Smooth muscle cell (in vitro differentiated cells): ENCODE measurements around the gene ARHGAP15. TPM values are rescaled to one million over a fixed set of nuclear protein-coding genes. Genes with fewer than 3 reads are reported as not detected.

ENCODE experiments used
- DNase-seq: peaks from one replicate; lab custom pipeline; 2025; ENCODE audit not compliant: unreplicated experiment; lab: John Stamatoyannopoulos, UW
- H2AFZ ChIP-seq: fragments of 200-600 bp; sonication (generic); 2 replicates; pipeline ENCODE4 v1.6.0; 2016; ENCODE audit warnings: antibody characterized with exemption, low read depth, mild to moderate bottlenecking
- H3F3A ChIP-seq: fragments of 200-600 bp; sonication (generic); 2 replicates; pipeline ENCODE4 v1.6.0; 2017; ENCODE audit warnings: antibody characterized with exemption, low read depth
- H3K27ac ChIP-seq: fragments of 200-600 bp; sonication (generic); 2 replicates; pipeline ENCODE4 v1.5.1; 2016; ENCODE audit warnings: low read depth, mild to moderate bottlenecking
- H3K27me3 ChIP-seq: fragments of 200-600 bp; sonication (generic); 2 replicates; pipeline ENCODE4 v1.6.1; 2016; ENCODE audit warnings: low read depth, mild to moderate bottlenecking
- H3K36me3 ChIP-seq: fragments of 200-600 bp; sonication (generic); 2 replicates; pipeline ENCODE4 v1.5.1; 2016; ENCODE audit warnings: low read depth
- H3K4me1 ChIP-seq: fragments of 200-600 bp; sonication (generic); 2 replicates; pipeline ENCODE4 v1.5.1; 2016; ENCODE audit warnings: low read depth
- H3K4me2 ChIP-seq: fragments of 200-600 bp; sonication (generic); 2 replicates; pipeline ENCODE4 v1.6.0; 2016; ENCODE audit warnings: mild to moderate bottlenecking
- H3K4me3 ChIP-seq: fragments of 200-600 bp; sonication (generic); 2 replicates; pipeline ENCODE4 v1.5.1; 2016; ENCODE audit warnings: mild to moderate bottlenecking
- H3K79me2 ChIP-seq: fragments of 200-600 bp; sonication (generic); 2 replicates; pipeline ENCODE4 v1.6.0; 2016; ENCODE audit warnings: low read depth, mild to moderate bottlenecking
- H3K9ac ChIP-seq: fragments of 200-600 bp; sonication (generic); 2 replicates; pipeline ENCODE4 v1.6.0; 2016; ENCODE audit warnings: low read depth
- H3K9me3 ChIP-seq: fragments of 200-600 bp; sonication (generic); replicated peaks from 2 replicates; pipeline ENCODE4 v1.5.1; 2016; ENCODE audit warnings: low read depth
- H4K20me1 ChIP-seq: fragments of 200-600 bp; sonication (generic); 2 replicates; pipeline ENCODE4 v1.6.0; 2016; ENCODE audit warnings: low read depth
- CTCF ChIP-seq: fragments of 200-600 bp; sonication (generic); IDR thresholded peaks from 2 replicates; pipeline ENCODE4 v1.5.1; 2017; ENCODE audit warnings: borderline replicate concordance, mild to moderate bottlenecking, antibody characterized with exemption; ENCODE audit not compliant: insufficient read depth, poor library complexity, severe bottlenecking
- WGBS: methylation state at CpG from one replicate; pipeline ENCODE4 v1.1.7; 2016; ENCODE audit warnings: low lambda C conversion rate; 5-methylcytosine and 5-hydroxymethylcytosine counted together
- polyA plus RNA-seq: library from polyadenylated mRNA; unstranded; fragments of >200 nt; fragmentation: Nextera tagmentation; extraction: Ambion mirVana; gene quantifications from 2 replicates; pipeline ENCODE4 v1.2.1, GENCODE V29; 2016
- total RNA-seq: library from RNA; depleted of rRNA; stranded (reverse); fragments of >200 nt; gene quantifications from 2 replicates; pipeline ENCODE4 v1.2.3, GENCODE V29; 2014

The ARHGAP15 gene
- total and polyA plus RNA-seq, 2 experiments from 2014 or later, result not detected

GRCh38 chr2:143615562-143615961, 486.3 kb downstream of the ARHGAP15 start:
- WGBS, result 90% methylated on average over 4 of the region's 4 CpGs
- Histone ChIP-seq H3K4me3 (no peak overlapping the region), H4K20me1 (no peaks in the 10 kb centered on the region), H3K4me2 (no peak overlapping the region), H2AFZ (no peak overlapping the region), H3K79me2 (no peaks in the 10 kb centered on the region), H3K27me3 (no peaks in the 10 kb centered on the region), H3K9me3 (no peaks in the 10 kb centered on the region), H3F3A (no peaks in the 10 kb centered on the region), H3K36me3 (no peaks in the 10 kb centered on the region), H3K9ac (no peak overlapping the region), H3K4me1 (no peaks in the 10 kb centered on the region), H3K27ac (no peak overlapping the region)
- TF ChIP-seq CTCF, result no peak
- no peak for DNase-seq

GRCh38 chr2:143616452-143616851, 487.2 kb downstream of the ARHGAP15 start:
- TF ChIP-seq CTCF, result no peak
- no peaks in the 10 kb centered on the region for H3F3A ChIP-seq
- H3K9ac ChIP-seq, result no peak overlapping the region
- H4K20me1 ChIP-seq, result no peaks in the 10 kb centered on the region
- H3K36me3 ChIP-seq, result no peaks in the 10 kb centered on the region
- H2AFZ ChIP-seq, result no peak overlapping the region
- no peak overlapping the region for H3K4me2 ChIP-seq
- H3K27ac ChIP-seq, result no peak overlapping the region
- no peaks in the 10 kb centered on the region for H3K4me1 ChIP-seq
- no peaks in the 10 kb centered on the region for H3K27me3 ChIP-seq
- no peak for DNase-seq
- WGBS, result 94% methylated on average over 6 of the region's 6 CpGs
- H3K79me2 ChIP-seq, result no peaks in the 10 kb centered on the region
- H3K4me3 ChIP-seq, result no peak overlapping the region
- H3K9me3 ChIP-seq, result no peaks in the 10 kb centered on the region

- DNase-seq, result no peak
- Histone ChIP-seq H3K4me1 (peaks cover 4% of the 10 kb centered on the region), H3K9me3 (no peaks in the 10 kb centered on the region), H4K20me1 (no peaks in the 10 kb centered on the region), H3K9ac (no peak overlapping the region), H3K27ac (no peak overlapping the region), H3K36me3 (no peaks in the 10 kb centered on the region), H3K4me3 (no peak overlapping the region), H3K27me3 (no peaks in the 10 kb centered on the region), H3F3A (no peaks in the 10 kb centered on the region), H2AFZ (no peak overlapping the region), H3K79me2 (no peaks in the 10 kb centered on the region), H3K4me2 (no peak overlapping the region)
- WGBS, result 85% methylated on average over 2 of the region's 2 CpGs
- TF ChIP-seq CTCF, result no peak
These were observed 488.7 kb downstream of the ARHGAP15 start for GRCh38 chr2:143617803-143618415.

- DNase-seq, result no peak
- Histone ChIP-seq H3K9me3 (no peaks in the 10 kb centered on the region), H4K20me1 (no peaks in the 10 kb centered on the region), H3K36me3 (no peaks in the 10 kb centered on the region), H3K4me1 (peaks cover 16% of the 10 kb centered on the region), H3K27me3 (no peaks in the 10 kb centered on the region), H3F3A (no peaks in the 10 kb centered on the region), H3K9ac (no peak overlapping the region), H3K79me2 (no peaks in the 10 kb centered on the region), H3K27ac (no peak overlapping the region), H2AFZ (no peak overlapping the region), H3K4me3 (no peak overlapping the region), H3K4me2 (no peak overlapping the region)
- 98% methylated on average over 2 of the region's 2 CpGs for WGBS
- no peak for TF ChIP-seq CTCF
These were observed 492.9 kb downstream of the ARHGAP15 start for GRCh38 chr2:143622106-143622505.
